HepG2 (cell line): ENCODE measurements around the gene FGF21. TPM values are rescaled to one million over a fixed set of nuclear protein-coding genes. Genes with fewer than 3 reads are reported as not detected.

Source experiments
- CAMTA2 ChIP-seq: sonication (generic); formaldehyde crosslinking; IDR thresholded peaks from 2 replicates; pipeline ENCODE4 v1.4.0; 2020; ENCODE audit warnings: mild to moderate bottlenecking, missing genetic modification reagents, borderline replicate concordance
- CREB1 ChIP-seq, 2 experiments: fragments of 450-650 bp in 1 of 2; IDR thresholded peaks; 2 replicates each; pipeline ENCODE4 v1.6.1; 2016 to 2017; ENCODE audit warnings: control low read depth in 1 of 2, mild to moderate bottlenecking in 1 of 2, missing compliant biosample characterization in 1 of 2, missing genetic modification characterization in 1 of 2
- MYPOP ChIP-seq: sonication (generic); formaldehyde crosslinking; IDR thresholded peaks from 2 replicates; pipeline ENCODE4 v1.8.1; 2023; ENCODE audit warnings: mild to moderate bottlenecking, moderate library complexity, missing genetic modification reagents
- ZHX1 ChIP-seq: sonication (generic); formaldehyde crosslinking; IDR thresholded peaks from 2 replicates; pipeline ENCODE4 v1.8.1; 2022; ENCODE audit warnings: low read depth, mild to moderate bottlenecking, missing genetic modification reagents
- ZNF12 ChIP-seq: sonication (generic); formaldehyde crosslinking; IDR thresholded peaks from 2 replicates; pipeline ENCODE4 v1.5.0; 2020; ENCODE audit warnings: missing genetic modification reagents
- ZNF225 ChIP-seq: sonication (generic); formaldehyde crosslinking; IDR thresholded peaks from 2 replicates; pipeline ENCODE4 v1.4.0; 2020; ENCODE audit warnings: mild to moderate bottlenecking, missing genetic modification reagents
- ZNF335 ChIP-seq: sonication (generic); formaldehyde crosslinking; IDR thresholded peaks from 2 replicates; pipeline ENCODE4 v1.4.0; 2020; ENCODE audit warnings: missing genetic modification reagents
- ZNF501 ChIP-seq: sonication (generic); formaldehyde crosslinking; IDR thresholded peaks from 2 replicates; pipeline ENCODE4 v1.5.1; 2020; ENCODE audit warnings: mild to moderate bottlenecking, moderate library complexity, missing genetic modification reagents
- ZNF609 ChIP-seq: sonication (generic); formaldehyde crosslinking; IDR thresholded peaks from 2 replicates; pipeline ENCODE4 v1.4.0; 2020; ENCODE audit warnings: mild to moderate bottlenecking, missing genetic modification reagents, borderline replicate concordance
- ZSCAN29 ChIP-seq: sonication (generic); formaldehyde crosslinking; conservative IDR thresholded peaks from 2 replicates; pipeline ENCODE4 v1.4.0; 2020; ENCODE audit warnings: mild to moderate bottlenecking, missing genetic modification reagents
- polyA plus RNA-seq, 8 experiments: library from polyadenylated mRNA; depleted of rRNA in 3 of 8; stranded (reverse) in 7 of 8; unstranded in 1 of 8; fragments of >200 nt; fragmentation: Illumina TruSeq in 4 of 8; extraction: Trizol in 4 of 8; gene quantifications; 2 replicates each; pipeline versions ENCODE4 v1.2.1 to v1.2.3, GENCODE V29; 2011 to 2016; ENCODE audit warnings: low read depth in 4 of 8, missing spikeins in 1 of 8, mixed read lengths in 1 of 8; ENCODE audit not compliant: insufficient read depth in 1 of 8
- total RNA-seq, 5 experiments: library from RNA; depleted of rRNA; stranded (reverse); fragments of >200 nt; fragmentation: Illumina TruSeq; extraction: Trizol; gene quantifications; 2 replicates each; pipeline ENCODE4 v1.2.3, GENCODE V29; 2016; ENCODE audit warnings: low read depth in 1 of 5
- TF ChIP-seq, protein P1 (sequence below): sonication (generic); formaldehyde crosslinking; IDR thresholded peaks from 2 replicates; pipeline ENCODE4 v1.5.0; 2020; ENCODE audit warnings: missing genetic modification reagents
- TF ChIP-seq, protein P2 (sequence below): sonication (generic); formaldehyde crosslinking; IDR thresholded peaks from 2 replicates; pipeline ENCODE4 v1.9.0; 2021; ENCODE audit warnings: missing genetic modification reagents, mild to moderate bottlenecking, borderline replicate concordance

Gene FGF21
- total and polyA plus RNA-seq, 2 of the 13 experiments (the other 11 are each of a cell fraction or from before 2014, with no cell fraction given) = 0.17 TPM; not detected in 1

- TF ChIP-seq ZNF609 (CRISPR knock-in tag) = no peak
- TF ChIP-seq ZNF225 (CRISPR knock-in tag) = no peak
- no peak for TF ChIP-seq ZNF12 (CRISPR knock-in tag)
- TF ChIP-seq, protein P1, sequence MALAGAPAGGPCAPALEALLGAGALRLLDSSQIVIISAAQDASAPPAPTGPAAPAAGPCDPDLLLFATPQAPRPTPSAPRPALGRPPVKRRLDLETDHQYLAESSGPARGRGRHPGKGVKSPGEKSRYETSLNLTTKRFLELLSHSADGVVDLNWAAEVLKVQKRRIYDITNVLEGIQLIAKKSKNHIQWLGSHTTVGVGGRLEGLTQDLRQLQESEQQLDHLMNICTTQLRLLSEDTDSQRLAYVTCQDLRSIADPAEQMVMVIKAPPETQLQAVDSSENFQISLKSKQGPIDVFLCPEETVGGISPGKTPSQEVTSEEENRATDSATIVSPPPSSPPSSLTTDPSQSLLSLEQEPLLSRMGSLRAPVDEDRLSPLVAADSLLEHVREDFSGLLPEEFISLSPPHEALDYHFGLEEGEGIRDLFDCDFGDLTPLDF (CRISPR knock-in tag) = no peak
- TF ChIP-seq MYPOP (CRISPR knock-in tag) = peak; percentile 77; the same call in 1 of the 2 replicates
- TF ChIP-seq CREB1 (IDR thresholded peaks at IDR 0.05) = peak; percentile 75
- TF ChIP-seq CREB1 (CRISPR knock-in tag; IDR thresholded peaks at IDR 0.05) = peak; percentile 67; the same call in 1 of the 2 replicates
- TF ChIP-seq ZNF335 (CRISPR knock-in tag) = no peak
- no peak for TF ChIP-seq ZNF501 (CRISPR knock-in tag)
- TF ChIP-seq ZSCAN29 (CRISPR knock-in tag) = no peak
- no peak; the same call in 1 of the 2 replicates for TF ChIP-seq ZHX1 (CRISPR knock-in tag)
- TF ChIP-seq CAMTA2 (CRISPR knock-in tag) = no peak
- TF ChIP-seq, protein P2, sequence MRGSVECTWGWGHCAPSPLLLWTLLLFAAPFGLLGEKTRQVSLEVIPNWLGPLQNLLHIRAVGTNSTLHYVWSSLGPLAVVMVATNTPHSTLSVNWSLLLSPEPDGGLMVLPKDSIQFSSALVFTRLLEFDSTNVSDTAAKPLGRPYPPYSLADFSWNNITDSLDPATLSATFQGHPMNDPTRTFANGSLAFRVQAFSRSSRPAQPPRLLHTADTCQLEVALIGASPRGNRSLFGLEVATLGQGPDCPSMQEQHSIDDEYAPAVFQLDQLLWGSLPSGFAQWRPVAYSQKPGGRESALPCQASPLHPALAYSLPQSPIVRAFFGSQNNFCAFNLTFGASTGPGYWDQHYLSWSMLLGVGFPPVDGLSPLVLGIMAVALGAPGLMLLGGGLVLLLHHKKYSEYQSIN (CRISPR knock-in tag) = no peak
These were observed 41.2 kb upstream of the FGF21 start (continued) for GRCh38 chr19:48713864-48714755.
